Brain pericyte (primary cell): ENCODE results near the gene H2BW1.
"Not testable (repeated sequence)": the region's sequence is repeated elsewhere in the genome, so short reads cannot be mapped to it uniquely, and the experiment has no call there.

Source experiments
- DNase-seq: peaks from one replicate; pipeline ENCODE4 v3.0.0-alpha.2; 2012; ENCODE audit warnings: low read depth, low spot score

H2BW1 gene, protein sequence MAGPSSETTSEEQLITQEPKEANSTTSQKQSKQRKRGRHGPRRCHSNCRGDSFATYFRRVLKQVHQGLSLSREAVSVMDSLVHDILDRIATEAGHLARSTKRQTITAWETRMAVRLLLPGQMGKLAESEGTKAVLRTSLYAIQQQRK

DNA sequence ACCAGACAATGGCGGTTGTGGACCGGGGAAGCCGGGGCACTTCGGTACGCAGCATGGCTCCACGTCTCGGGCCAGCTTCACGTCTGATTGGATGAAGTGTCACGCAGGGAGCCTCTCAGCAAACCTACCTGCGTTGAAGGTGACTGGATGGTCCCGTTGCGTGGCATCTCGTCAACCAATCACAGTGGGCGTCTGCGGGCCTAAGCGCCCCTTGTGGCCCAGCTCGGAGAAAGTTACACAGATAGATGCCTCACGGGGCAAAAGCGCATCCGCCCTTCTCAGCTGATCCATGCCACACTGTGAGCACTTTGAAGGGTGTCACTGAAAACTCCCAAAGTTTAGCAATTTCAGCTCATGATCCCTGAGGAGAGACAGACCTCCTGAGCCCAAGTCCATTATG lies at the start of gene H2BW1:
H2BW1 (minus strand) TSS at position 103 of the 400 bp plus-strand sequence. CDS start 132 bp downstream, outside the sequence.
- DNase-seq, result no peak

DNA sequence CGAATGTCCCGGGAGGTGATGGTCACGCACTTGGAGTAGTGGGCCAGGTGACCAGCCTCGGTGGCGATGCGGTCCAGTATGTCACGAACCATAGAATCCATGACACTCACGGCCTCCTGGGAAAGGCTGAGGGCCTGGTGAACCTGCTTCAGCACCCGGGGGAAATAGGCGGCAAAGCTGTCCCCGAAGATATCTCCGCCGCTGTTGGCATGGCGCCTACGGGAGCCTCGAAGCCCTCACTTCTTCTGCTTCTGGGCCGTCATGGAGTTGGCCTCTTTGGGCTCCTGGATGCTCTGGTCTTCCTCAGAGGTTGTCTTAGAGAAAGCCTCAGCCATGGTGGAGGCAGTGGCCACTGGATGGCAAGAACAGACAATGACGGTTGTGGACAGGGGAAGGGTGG lies 49.1 kb upstream of the H2BW1 start:
- DNase-seq, result not testable (repeated sequence)

DNA sequence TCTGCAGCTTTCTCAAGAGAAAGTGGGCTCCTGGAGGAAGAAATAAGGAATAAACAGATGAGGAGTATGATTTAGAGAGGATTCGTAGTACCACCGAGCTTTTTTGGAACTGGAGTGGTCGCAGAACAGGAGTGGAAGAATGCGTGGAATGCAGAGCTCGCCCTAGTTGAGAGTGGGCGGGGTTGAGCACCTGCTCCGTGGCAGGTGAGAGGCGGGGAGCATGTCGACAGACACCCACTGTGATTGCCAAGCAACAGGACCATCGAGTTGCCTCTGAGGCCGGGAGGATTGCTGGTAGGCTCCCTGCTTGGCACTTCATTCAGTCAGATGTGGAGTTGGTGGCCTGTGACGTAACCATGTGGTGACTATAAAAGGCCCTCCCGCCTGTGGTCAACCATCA lies 41.4 kb upstream of the H2BW1 start:
- not testable (repeated sequence) for DNase-seq

DNA sequence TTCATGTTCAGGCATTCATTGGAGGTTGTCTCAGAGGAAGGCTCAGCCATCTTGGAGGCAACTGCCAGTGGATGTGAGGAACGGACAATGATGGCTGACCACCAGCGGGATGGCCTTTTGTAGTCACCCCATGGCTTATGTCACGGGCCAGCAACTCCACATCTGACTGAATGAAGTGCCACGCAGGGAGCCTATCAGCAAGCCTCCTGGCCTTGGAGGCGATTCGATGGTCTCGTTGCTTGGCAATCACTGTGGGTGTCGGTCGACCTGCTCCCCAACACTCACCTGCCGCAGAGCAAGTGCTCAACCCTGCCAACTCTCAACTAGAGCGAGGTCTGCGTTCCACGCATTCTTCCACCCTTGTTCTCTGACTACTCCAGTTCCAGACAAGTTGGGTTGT lies 33.7 kb upstream of the H2BW1 start:
- DNase-seq, result no peak

DNA sequence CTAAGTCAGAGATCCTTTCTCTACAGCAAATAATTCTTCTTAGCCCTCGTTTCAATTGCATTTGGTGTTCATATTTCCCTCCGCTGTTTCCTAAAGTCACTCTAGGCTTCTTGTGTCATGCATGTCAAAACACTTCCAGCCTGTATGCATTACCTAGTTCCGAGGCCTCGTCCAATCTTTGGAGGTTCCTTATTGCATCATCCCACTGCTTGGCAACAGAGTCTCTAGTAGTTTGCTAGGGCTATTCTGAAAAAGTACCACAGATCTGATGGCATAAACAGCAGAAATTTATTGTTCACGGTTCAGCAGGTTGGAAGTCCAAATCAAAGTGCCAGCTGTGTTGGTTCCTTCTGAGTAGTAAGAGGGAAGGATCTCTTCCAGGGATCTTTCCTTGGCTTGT lies 32.1 kb upstream of the H2BW1 start:
- no peak for DNase-seq

DNA sequence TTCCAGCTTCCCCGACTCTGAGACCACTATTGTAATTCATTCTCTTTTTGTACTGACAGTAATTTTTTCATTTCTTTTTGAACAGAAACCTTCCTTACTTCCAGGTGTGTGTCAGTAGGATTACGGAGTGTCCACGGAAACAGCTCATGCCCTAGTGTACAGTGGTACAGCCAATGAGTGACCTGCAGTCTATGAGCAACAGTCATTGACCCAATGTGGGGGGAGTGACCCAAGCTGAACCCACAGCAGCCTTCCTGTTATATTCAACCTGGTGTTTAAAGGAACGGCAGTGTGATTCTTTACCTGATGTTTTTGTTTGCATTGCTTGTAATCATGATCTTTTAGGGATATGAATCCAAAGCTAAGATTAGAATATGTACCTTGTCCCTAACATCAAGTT lies 27.5 kb upstream of the H2BW1 start:
- no peak for DNase-seq

DNA sequence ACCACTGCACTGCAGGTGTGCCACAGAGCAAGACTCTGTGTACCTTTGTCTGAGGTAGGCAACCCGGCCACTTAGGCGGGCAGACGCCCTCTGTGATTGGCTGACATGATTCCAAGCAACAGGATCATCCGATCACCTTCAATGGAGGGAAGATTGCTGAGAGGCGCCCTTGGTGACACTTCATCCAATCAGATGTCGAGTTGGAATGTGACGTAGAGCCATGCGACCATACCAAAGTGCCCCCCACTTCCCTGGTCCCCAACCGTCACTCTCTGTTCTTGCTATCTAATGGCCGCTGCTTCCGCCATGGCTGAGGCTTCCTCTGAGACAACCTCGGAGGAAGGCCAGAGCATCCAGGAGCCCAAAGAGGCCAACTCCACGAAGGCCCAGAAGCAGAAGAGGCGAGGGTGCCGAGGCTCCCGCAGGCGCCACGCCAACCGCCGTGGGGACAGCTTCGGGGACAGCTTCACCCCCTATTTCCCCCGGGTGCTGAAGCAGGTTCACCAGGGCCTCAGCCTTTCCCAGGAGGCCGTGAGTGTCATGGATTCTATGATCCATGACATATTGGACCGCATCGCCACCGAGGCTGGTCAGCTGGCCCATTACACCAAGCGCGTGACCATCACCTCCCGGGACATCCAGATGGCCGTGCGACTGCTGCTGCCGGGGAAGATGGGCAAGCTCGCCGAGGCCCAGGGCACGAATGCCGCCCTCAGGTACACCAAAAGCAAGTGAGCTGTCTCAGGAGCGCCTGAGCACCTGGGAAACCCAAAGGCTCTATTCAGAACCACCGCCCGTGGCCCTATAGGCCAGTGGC lies 26.4 kb upstream of the H2BW1 start, which contains the start of gene H2BW2:
H2BW2 (plus strand) TSS at position 268 of the 817 bp plus-strand sequence; CDS start at position 307, 39 bp downstream.
- DNase-seq, result no peak

DNA sequence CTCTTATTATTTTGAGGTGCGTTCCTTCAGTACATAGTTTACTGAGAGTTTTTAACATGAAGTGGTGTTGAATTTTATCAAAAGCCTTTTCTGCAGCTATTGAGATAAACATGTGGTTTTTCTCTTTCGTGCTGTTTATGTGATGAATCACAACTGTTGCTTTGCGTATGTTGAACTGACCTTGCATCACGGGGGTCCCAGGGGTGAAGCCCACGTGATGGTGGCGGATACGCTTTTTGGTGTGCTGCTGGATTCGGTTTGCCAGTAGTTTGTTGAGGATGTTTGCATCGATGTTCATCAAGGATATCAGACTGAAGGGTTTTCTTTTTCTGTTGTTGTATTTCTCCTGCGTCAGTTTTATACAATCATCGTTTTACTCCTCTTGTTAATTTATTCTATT lies 4.6 kb upstream of the H2BW1 start:
- no peak for DNase-seq

DNA sequence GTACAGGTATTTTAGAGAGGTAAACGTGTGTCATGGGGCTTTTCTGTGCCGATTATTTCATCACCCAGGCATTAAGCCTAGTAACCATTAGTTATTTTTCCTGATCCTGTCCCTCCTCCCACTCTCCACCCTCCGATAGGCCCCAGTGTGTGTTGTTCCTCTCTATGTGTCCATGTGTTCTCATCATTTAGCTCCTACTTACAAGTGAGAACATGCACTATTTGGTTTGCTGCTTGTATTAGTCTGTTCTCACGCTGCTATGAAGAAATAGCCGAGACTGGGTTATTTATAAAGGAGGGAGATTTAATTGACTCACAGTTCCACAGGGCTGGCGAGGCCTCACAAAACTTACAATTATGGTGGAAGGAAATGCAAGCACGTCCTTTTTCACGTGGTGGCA lies 2.1 kb upstream of the H2BW1 start:
- not testable (repeated sequence) for DNase-seq

DNA sequence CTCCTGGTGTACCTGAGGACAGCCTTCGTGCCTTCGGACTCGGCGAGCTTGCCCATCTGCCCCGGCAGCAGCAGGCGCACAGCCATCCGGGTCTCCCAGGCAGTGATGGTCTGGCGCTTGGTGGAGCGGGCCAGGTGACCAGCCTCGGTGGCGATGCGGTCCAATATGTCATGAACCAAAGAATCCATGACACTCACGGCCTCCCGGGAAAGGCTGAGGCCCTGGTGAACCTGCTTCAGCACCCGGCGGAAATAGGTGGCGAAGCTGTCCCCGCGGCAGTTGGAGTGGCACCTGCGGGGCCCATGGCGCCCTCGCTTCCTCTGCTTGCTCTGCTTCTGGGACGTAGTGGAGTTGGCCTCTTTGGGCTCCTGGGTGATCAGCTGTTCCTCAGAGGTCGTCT lies 350 bp downstream of the H2BW1 start:
- no peak for DNase-seq

DNA sequence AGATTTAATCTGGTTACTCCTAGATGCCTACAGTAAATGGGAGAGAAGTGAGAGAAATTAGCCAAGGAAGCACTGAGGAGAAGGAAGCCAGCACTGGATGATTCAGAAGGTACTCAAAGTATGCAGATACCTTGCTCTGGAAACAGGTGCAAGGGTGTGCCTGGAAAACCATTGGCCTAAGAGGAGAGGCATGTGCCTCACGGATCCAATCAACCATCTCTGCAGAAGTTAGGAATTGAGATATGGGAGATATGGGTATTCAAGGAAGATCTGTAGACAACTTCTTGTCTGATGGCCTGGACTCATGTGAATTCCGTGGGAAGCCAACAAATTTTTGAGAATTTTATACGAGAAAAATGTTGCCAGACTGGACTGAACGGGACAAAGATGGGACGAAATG lies 4.7 kb downstream of the H2BW1 start:
- no peak for DNase-seq

DNA sequence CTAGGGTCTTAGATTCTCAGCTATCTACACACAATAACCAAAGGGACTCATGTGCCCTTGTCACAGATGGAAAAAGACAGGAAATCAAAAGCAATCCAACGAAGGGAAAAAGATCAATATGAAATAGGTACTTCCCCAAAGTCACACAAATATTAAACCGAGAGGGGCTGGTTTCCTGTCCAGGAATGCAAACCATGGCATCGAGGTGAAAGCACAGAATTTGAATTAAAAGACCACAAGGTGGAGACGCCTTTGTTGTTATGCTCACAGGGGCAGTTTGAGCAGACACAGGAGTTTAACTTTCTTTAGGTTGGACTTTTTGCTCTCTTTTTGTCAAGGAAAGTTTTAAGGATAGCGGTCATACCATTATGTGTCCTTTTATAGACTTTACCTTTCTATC lies 14.3 kb downstream of the H2BW1 start:
- DNase-seq, result no peak

DNA sequence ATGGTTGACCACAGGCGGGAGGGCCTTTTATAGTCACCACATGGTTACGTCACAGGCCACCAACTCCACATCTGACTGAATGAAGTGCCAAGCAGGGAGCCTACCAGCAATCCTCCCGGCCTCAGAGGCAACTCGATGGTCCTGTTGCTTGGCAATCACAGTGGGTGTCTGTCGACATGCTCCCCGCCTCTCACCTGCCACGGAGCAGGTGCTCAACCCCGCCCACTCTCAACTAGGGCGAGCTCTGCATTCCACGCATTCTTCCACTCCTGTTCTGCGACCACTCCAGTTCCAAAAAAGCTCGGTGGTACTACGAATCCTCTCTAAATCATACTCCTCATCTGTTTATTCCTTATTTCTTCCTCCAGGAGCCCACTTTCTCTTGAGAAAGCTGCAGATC lies 30.0 kb downstream of the H2BW1 start:
- not testable (repeated sequence) for DNase-seq

DNA sequence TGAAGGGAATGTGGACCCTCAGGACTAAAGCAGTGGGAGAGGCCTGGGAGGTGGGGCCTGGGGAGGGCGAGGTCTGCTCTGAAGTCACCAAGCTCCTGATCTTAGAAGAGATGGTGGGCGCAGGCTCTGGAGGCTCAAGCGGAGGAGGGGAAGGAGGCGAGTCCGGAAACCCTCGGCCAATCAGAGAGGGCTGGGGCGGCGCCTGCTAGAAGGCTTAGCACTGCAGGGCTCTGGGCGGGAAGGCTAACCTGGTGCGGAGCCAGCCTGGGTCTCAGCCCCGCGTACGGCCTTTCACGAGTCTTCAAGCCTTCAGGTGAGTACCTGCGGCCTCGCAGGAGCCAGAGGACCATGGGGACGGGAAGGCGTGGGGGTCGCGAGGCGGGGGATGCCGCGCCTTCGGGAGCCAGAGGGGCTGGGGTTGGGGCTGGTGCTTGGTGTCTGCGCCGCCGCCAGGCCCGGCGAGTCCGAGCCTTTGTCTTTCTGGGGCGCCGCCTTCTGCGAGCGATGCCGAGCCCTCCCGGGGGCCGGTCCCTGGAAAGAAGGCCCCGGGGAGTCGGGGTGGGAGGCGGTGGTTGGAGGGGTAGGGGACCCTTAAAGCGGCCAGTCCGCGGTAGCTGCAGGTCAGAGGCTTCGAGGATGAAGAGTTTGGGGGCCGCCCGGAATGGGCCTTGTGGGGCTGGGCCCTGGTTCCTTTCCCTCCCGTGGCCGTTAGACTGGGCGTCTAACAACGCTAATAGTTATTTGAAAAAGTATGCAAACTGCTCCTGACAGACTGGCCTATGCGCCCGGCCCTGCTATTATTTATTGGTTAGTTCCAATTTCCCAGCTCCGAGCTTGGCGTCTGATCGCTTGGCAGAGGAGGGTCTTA lies 50.9 kb downstream of the H2BW1 start, which contains the start of gene TMSB15B:
TMSB15B (plus strand) TSS at position 217 of the 868 bp plus-strand sequence.
- DNase-seq, result not testable (repeated sequence)
